Measurements from ENCODE around the gene TMEM167B. TPM values are rescaled to one million over a fixed set of nuclear protein-coding genes. Genes with fewer than 3 reads are reported as not detected.

The TMEM167B gene
- total RNA-seq, 1 donor from 2014 or later, result 20.1 TPM

DNA sequence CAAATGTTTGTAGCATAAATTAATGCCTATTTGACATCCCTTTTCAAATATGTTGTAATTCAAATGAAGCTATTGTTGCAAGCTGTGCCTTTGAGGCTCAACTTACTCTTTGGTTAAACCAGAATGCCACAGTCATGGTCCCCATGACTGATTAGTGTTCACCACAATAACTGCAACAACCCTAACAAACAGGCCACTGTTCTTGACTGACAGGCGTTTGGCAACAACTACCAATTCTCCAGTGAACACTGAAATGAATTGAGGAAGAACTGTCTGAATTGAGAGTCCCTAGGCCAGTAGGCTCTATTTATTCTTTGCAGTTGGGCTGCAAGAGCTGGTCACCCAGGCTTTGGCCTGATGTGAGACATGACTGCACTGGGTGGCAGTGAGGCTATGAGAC is 6.6 kb upstream of the TMEM167B start:
- Histone ChIP-seq H3K36me3 (ENCODE audit: control insufficient read depth, insufficient read depth, low read length) (no peaks in the 10 kb centered on the region), H3K4me3 (ENCODE audit: low read depth, low read length) (no peak overlapping the region), H3K27me3 (ENCODE audit: control insufficient read depth, insufficient read depth, low read length) (no peaks in the 10 kb centered on the region)
- no peak for DNase-seq (ENCODE audit: low read depth)
- TF ChIP-seq, protein P1, sequence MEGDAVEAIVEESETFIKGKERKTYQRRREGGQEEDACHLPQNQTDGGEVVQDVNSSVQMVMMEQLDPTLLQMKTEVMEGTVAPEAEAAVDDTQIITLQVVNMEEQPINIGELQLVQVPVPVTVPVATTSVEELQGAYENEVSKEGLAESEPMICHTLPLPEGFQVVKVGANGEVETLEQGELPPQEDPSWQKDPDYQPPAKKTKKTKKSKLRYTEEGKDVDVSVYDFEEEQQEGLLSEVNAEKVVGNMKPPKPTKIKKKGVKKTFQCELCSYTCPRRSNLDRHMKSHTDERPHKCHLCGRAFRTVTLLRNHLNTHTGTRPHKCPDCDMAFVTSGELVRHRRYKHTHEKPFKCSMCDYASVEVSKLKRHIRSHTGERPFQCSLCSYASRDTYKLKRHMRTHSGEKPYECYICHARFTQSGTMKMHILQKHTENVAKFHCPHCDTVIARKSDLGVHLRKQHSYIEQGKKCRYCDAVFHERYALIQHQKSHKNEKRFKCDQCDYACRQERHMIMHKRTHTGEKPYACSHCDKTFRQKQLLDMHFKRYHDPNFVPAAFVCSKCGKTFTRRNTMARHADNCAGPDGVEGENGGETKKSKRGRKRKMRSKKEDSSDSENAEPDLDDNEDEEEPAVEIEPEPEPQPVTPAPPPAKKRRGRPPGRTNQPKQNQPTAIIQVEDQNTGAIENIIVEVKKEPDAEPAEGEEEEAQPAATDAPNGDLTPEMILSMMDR (IDR thresholded peaks at IDR 0.05; ENCODE audit: insufficient read depth, low read length, poor library complexity, severe bottlenecking), result no peak

DNA sequence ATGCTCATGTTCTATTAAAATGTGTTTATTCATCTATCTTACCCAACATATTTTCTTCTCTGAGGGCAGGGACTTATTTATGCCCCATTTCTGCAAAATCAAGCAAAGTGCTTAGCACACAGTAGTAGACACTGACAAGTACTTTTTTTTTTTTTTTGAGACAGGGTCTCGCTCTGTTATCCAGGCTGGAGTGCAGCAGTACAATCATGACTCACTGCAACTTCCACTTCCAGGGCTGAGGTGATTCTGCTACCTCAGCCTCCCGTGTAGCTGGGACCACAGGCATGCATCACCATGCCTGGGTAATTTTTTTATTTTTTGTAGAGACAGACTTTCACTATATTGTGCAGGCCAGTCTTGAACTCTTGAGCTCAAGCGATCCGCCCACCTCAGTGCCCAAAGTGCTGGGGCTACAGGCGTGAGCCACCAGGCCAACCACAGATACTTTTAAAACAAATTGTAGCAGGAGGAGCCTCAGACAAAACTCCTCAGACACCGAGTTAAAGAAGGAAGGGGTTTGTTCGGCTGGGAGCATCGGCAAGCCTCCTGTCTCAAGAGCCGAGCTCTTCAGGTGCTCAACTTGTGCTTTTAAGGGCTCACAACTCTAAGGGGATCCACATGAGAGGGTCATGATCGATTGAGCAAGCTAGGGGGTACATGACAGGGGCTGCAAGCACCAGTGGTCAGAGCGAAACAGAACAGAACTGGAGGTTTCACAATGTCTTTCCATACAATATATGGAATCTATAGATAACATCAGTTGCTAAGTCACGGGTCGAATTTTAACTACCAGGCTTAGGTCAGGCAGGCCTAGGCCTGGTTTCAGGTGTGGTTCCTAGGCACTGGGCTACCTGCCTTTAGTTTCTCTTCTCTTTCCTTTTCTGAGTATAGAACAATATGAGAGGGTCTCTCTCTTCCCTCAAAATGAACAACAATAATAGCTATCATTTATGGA is 5.7 kb upstream of the TMEM167B start:
- Histone ChIP-seq H3K27me3 (ENCODE audit: control insufficient read depth, insufficient read depth, low read length) (no peaks in the 10 kb centered on the region), H3K36me3 (ENCODE audit: control insufficient read depth, insufficient read depth, low read length) (no peaks in the 10 kb centered on the region), H3K4me3 (ENCODE audit: low read depth, low read length) (no peak overlapping the region)
- DNase-seq (ENCODE audit: low read depth), result peak; percentile 72
- TF ChIP-seq, protein P1 (IDR thresholded peaks at IDR 0.05; ENCODE audit: insufficient read depth, low read length, poor library complexity, severe bottlenecking), result no peak

DNA sequence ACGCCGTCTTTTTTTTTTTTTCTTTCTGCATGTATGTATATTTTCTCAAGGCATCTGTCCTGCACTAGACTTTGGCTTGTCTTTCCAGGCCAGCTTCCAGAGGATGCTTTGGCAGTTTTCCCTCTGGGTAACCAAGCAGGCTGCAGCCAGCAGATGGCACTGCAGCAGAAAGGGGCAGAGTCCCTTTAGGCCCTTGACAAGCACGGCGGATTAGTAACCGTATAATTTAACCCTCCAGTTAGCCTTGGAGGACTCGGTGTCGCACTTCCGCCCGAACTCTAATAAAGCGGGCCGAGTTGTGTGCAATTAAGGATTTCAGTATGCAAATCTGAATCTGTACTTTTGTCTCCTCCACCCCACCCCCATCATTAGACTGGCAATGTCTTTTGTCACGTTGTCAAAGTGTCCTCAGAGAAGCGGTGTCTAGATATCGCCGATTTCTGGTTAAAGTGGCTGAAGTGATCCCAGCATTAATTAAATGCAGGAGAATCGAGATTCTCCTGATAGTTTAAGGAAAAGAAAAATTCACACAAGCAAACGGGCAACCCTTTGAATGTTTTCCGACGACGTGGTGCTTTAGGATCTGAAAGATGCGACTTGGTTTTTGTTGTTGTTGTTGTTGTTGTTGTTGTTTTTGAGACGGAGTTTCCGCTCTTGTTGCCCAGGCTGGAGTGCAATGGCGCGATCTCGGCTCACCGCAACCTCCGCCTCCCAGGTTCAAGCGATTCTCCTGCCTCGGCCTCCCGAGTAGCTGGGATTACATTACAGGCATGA is 1.1 kb upstream of the TMEM167B start:
- TF ChIP-seq, protein P1 (IDR thresholded peaks at IDR 0.05; ENCODE audit: insufficient read depth, low read length, poor library complexity, severe bottlenecking), result peak; percentile 72
- no peaks in the 10 kb centered on the region for H3K27me3 ChIP-seq (ENCODE audit: control insufficient read depth, insufficient read depth, low read length)
- H3K4me3 ChIP-seq (ENCODE audit: low read depth, low read length), result peak overlapping the region; percentile 97
- no peaks in the 10 kb centered on the region for H3K36me3 ChIP-seq (ENCODE audit: control insufficient read depth, insufficient read depth, low read length)
- DNase-seq (ENCODE audit: low read depth), result no peak

- DNase-seq (ENCODE audit: low read depth), result no peak
- peak overlapping the region; percentile 97 for H3K4me3 ChIP-seq (ENCODE audit: low read depth, low read length)
- no peaks in the 10 kb centered on the region for H3K27me3 ChIP-seq (ENCODE audit: control insufficient read depth, insufficient read depth, low read length)
- TF ChIP-seq, protein P1 (IDR thresholded peaks at IDR 0.05; ENCODE audit: insufficient read depth, low read length, poor library complexity, severe bottlenecking), result no peak
- H3K36me3 ChIP-seq (ENCODE audit: control insufficient read depth, insufficient read depth, low read length), result no peaks in the 10 kb centered on the region
These were observed 694 bp downstream of the TMEM167B start for GRCh38 chr1:109091078-109091838.

GRCh38 chr1:109091839-109092193 is 1.3 kb downstream of the TMEM167B start:
- peak overlapping the region; percentile 97 for H3K4me3 ChIP-seq (ENCODE audit: low read depth, low read length)
- H3K27me3 ChIP-seq (ENCODE audit: control insufficient read depth, insufficient read depth, low read length), result no peaks in the 10 kb centered on the region
- no peaks in the 10 kb centered on the region for H3K36me3 ChIP-seq (ENCODE audit: control insufficient read depth, insufficient read depth, low read length)
- DNase-seq (ENCODE audit: low read depth), result no peak
- TF ChIP-seq, protein P1 (IDR thresholded peaks at IDR 0.05; ENCODE audit: insufficient read depth, low read length, poor library complexity, severe bottlenecking), result no peak
